Ramos (cell line): ENCODE measurements around the gene ADAMTS16.

Experiments
- in situ Hi-C: fragments of 300-500 bp; cut with MboI; formaldehyde crosslinking; loops from one replicate; pipeline ENCODE4 v1.14.3; 2022; ENCODE audit warnings: low sequenced_read_pairs; ENCODE audit not compliant: unreplicated experiment

The ADAMTS16 gene

GRCh38 chr5:5304361-5305020 lies 164.4 kb downstream of the ADAMTS16 start:
- in situ Hi-C loops = no loop called here

DNA sequence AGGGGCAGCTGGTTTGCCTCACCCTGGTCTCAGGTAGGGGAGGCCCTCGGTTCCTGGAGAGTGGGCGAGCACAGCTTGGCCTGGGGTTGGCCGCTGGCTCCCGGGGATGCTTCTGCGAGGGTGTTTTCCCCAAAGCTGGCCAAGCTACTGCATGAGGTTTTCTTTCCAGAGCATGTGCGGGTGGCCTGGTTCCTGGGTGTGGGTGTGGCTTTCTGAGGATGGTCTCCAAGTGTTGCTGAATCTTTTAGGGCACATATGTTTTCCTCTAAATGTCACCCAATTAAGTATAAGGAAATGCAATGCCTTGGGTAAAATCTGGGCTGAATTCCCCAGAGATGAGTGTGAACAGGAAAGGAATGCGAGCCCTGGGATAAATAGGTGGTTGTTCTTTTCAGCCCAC lies 166.6 kb downstream of the ADAMTS16 start:
- in situ Hi-C loops = no loop called here

GRCh38 chr5:5308319-5308718 lies 168.2 kb downstream of the ADAMTS16 start:
- in situ Hi-C loops = no loop called here

- in situ Hi-C loops = no loop called here
These were observed 169.5 kb downstream of the ADAMTS16 start for GRCh38 chr5:5309645-5310044.

GRCh38 chr5:5313101-5313635 lies 173.0 kb downstream of the ADAMTS16 start:
- in situ Hi-C loops = no loop called here

GRCh38 chr5:5314166-5314565 lies 174.0 kb downstream of the ADAMTS16 start:
- in situ Hi-C loops = no loop called here

DNA sequence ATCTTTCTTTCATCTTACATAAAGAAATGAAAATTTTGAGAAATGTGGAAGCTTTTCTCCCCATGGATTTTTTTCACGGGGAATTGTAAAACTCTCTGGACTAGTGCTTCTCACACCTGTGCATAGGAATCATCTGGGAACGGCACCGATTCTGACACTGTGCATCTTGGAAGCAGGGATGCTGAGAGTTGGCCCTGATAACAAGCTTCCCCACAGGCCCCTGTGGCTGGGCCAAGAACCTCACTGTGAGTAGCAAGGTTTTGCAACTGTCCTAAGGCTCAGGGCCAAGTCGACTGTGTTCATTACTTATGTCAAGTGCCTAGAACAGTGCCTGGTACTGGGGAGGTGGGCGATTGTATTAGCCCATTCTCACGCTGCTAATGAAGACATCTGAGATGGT lies 174.5 kb downstream of the ADAMTS16 start:
- in situ Hi-C loops = no loop called here

DNA sequence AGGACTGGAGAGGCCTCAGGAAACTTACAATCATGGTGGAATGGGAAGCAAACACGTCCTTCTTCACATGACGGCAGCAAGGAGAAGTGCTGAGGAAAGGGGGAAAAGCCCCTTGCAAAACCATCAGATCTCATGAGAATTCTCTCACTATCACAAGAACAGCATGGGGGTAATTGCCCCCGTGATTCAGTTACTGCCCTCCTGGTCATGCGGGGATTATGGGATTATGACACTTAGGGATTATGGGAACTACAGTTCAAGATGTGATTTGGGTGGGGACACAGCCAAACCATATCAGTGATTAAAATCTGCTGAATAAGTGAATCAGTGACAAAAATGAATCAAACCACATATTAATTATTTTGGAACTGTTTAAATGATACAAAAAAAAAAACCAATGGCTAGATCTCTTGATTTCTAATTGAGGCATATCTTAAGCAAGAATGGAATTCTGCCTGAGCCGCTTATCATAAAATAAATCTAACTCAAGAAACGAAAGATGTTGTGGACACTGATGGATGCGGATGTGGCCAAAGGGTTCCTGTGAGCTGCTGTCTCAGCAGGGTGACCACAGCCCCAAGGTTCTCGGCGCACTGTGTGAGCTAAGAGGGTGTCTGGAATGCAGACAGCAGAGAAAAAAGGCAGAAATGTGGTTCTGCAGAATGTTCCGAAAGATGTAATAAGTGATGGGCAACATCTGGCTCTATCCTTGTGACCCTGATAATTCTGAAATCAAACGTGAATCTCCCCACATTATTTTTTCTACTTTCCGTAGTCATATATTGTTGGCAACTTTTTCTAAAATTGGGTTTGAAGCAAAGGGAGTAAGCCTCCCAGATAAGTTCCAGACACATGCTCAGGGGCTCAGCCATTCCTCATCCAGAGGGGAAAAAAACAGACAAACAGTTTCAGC lies 175.2 kb downstream of the ADAMTS16 start:
- in situ Hi-C loops = no loop called here

DNA sequence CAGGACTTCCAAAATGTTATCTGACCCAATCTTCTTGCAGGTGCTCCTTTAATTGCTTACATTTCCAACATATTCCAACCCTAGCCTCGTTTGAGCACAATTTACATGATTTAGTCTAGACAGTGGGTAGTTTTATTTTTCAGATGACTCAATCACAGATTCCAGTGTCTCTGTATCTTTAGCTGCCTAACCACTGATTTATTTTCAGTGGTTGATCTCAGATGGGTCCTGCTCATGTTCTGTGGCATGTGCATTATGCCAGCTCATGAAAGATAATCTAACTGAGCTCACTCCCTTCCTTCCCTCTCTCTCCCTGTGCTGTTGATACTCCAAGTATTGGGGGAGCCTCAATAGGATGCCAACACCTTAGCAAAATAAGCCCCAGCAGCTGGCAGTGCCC lies 176.2 kb downstream of the ADAMTS16 start:
- in situ Hi-C loops = no loop called here

- in situ Hi-C loops = no loop called here
These were observed 177.8 kb downstream of the ADAMTS16 start for GRCh38 chr5:5317976-5318375.

GRCh38 chr5:5318426-5319190 lies 178.5 kb downstream of the ADAMTS16 start:
- in situ Hi-C loops = no loop called here

GRCh38 chr5:5320062-5320805 lies 180.1 kb downstream of the ADAMTS16 start:
- in situ Hi-C loops = no loop called here

GRCh38 chr5:5321137-5321536 lies 181.0 kb downstream of the ADAMTS16 start:
- in situ Hi-C loops = no loop called here

- in situ Hi-C loops = no loop called here
These were observed 183.4 kb downstream of the ADAMTS16 start for GRCh38 chr5:5323551-5323950.

GRCh38 chr5:5326115-5326758 lies 186.1 kb downstream of the ADAMTS16 start:
- in situ Hi-C loops = no loop called here

GRCh38 chr5:5327126-5327525 lies 187.0 kb downstream of the ADAMTS16 start:
- in situ Hi-C loops = no loop called here

DNA sequence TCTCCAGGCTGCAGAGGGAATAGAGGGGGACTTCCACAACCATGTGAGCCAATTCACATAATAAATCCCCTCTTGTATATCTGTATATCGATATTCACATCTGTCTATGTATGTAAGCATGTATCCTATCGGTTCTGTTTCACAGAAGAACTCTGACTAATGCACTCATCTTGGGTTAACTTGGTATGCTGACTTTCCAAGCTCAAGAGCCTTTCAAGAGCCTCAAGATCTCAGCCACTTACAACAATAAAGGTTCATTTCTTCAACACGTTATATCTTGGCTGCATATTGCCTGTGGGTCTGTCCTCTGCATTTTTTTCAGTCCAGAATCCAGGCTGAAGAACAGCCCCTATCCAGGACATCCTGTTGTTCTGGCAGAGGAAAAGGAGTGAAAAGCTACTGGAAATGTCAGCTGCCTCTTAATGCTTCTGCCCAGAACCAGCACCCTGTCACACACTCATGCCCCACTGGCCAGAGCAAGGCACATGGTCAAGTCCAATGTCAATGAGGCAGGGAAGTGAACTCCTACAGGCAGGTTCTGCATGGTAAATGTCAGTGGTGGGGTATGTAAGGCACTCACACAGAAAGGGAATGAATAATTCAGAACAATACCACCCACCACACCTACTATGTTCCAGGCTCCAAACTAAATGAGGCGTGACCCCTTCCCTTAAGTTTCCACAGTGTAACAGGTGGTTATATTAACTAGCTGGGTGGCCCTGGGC lies 190.8 kb downstream of the ADAMTS16 start:
- in situ Hi-C loops = no loop called here

DNA sequence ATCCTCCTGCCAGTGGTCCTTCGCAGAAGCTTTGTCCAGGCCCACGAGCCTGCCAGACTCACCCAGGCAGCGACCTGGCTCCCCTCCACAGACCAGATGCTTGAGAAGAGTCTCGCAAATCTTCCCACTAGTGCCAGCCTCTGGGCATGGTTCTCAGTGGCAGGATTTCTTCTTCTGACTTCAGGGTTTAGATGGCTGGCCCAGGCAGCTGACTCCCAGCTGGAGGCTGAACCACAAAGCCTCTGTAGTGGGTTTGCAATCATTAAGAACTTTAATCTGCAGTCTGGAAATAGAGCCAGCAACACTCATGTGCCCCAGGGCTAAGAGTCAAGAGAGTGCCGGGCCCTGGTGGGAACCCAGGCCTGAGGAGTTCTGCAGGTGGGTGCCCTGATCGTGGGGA lies 191.7 kb downstream of the ADAMTS16 start:
- in situ Hi-C loops = no loop called here

GRCh38 chr5:5332287-5332686 lies 192.2 kb downstream of the ADAMTS16 start:
- in situ Hi-C loops = no loop called here
